NB4 (cell line): ENCODE measurements around the gene SAYSD1.

ENCODE experiments used
- CTCF ChIP-seq: IDR thresholded peaks from one replicate; pipeline ENCODE4 v1.5.1; 2012; ENCODE audit warnings: low read depth, low read length
- POLR2A ChIP-seq: IDR thresholded peaks from 2 replicates; pipeline ENCODE4 v1.6.1; 2011; ENCODE audit warnings: mild to moderate bottlenecking; ENCODE audit not compliant: insufficient read length; ENCODE audit errors: extremely low read depth

DNA sequence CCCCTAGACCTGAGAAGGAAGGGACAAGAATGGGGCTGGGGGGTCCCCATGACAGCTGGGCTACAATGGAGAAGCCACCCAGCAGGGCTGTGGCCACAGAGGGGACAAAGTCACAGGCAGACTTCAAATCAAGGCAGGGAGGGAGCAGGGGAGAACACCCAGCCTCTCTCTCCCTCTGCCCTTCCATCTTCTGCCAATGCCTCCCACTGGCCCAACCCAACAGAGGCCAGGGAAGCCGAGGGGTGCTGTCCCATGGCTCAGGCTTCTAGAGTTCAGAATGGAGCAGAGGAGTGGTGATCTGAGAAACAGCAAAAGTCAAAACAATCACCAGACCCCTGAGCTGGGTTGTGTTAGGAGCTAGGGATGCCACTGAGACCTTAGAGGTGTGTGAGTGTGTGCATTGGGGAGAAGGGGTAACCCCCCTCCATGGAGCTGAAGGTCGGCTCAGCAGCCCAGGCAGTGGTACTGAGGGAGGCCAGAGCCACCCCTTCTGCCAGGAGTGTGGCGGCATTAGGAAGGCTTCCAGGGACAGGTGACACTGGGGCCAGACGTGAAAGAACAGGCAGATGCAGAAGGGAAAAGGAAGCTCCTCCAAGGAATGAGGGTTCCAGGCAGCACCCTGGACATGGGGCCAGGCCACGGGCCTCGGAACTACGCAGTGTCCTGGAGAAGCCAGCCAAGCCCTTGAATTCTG is 54.4 kb downstream of the SAYSD1 start:
- TF ChIP-seq CTCF (no peak), POLR2A (no peak)
